ENCODE results near the gene IFT20.

IFT20 gene

GRCh38 chr17:28318759-28319597 is 16.3 kb downstream of the IFT20 start, which contains the start of gene TMEM97:
Gene TMEM97 (plus strand): TSS chr17:28319200. CDS start chr17:28319240, 40 bp downstream.
- peaks cover 20% of the 10 kb centered on the region for H3K4me1 ChIP-seq (ENCODE audit: control insufficient read depth, insufficient read depth, low read length)

GRCh38 chr17:28317966-28318758 is 17.1 kb downstream of the IFT20 start:
- no peaks in the 10 kb centered on the region for H3K9me3 ChIP-seq (ENCODE audit: control insufficient read depth, low read length)
- H3K9ac ChIP-seq (ENCODE audit: low read length) = peak overlapping the region; percentile 52
- H3K36me3 ChIP-seq (ENCODE audit: control insufficient read depth, insufficient read depth, low read length, severe bottlenecking) = no peaks in the 10 kb centered on the region
- DNase-seq (ENCODE audit: low read depth) = no peak
- peaks cover 20% of the 10 kb centered on the region for H3K4me1 ChIP-seq (ENCODE audit: control insufficient read depth, insufficient read depth, low read length)
- peak overlapping the region; percentile 91 for H3K4me3 ChIP-seq (ENCODE audit: low read length)
- no peaks in the 10 kb centered on the region for H3K27me3 ChIP-seq (replicated peaks; ENCODE audit: control insufficient read depth, insufficient read depth, low read length)

More at GRCh38 chr17:28318759-28319597, 16.3 kb downstream of the IFT20 start, which contains the start of gene TMEM97:
- H3K36me3 ChIP-seq (ENCODE audit: control insufficient read depth, insufficient read depth, low read length, severe bottlenecking) = no peaks in the 10 kb centered on the region
- H3K9ac ChIP-seq (ENCODE audit: low read length) = peak within 1 kb of the TSS; percentile 83
- H3K4me3 ChIP-seq (ENCODE audit: low read length) = peak within 1 kb of the TSS; percentile 91
- DNase-seq (ENCODE audit: low read depth) = peak; percentile 100
- H3K9me3 ChIP-seq (ENCODE audit: control insufficient read depth, low read length) = no peaks in the 10 kb centered on the region
- no peaks in the 10 kb centered on the region for H3K27me3 ChIP-seq (replicated peaks; ENCODE audit: control insufficient read depth, insufficient read depth, low read length)

DNA sequence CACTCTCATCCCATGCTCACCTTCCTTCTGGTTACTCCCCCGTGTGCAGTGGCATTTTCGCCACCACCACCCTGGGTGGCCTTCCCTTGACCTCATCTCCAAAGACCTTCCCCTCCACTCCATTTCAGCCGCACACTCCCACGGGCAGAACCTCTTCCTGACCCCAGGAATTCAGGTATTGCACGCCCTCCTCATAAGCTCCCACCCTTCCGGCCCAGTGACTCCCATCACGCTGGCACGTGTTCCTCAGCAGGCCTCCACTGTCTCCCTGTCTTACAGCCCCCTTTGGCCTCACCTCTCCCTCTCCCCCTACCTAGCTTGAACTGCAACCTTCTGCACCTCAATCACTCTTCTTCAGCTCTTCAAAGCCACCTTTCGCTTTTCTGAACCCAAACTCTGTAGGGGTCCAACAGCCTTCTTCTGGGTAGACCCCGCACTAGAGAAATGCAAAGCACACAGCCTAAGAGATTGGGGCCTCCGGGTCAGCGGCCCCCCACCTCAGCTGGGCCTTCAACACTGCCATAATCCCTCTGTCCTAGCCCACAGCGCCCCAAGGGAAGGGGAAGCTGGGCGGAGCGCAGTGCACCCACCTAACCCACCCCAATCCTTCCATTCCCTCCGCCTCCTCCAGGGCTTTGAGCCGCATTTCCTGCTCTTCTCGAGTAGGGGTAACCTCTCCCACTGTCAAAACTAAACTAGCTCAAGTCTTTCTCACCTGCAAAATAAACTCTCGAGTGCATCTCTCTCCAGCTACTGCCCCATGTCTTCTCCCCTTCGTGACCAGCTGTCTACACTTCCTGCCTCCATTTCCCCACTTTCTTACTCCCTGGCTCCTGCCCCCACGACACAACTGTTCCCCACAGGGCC is 17.9 kb downstream of the IFT20 start:
- Histone ChIP-seq H3K27me3 (replicated peaks; ENCODE audit: control insufficient read depth, insufficient read depth, low read length) (no peaks in the 10 kb centered on the region), H3K9ac (ENCODE audit: low read length) (no peak overlapping the region), H3K4me3 (ENCODE audit: low read length) (no peak overlapping the region), H3K36me3 (ENCODE audit: control insufficient read depth, insufficient read depth, low read length, severe bottlenecking) (no peaks in the 10 kb centered on the region), H3K9me3 (ENCODE audit: control insufficient read depth, low read length) (no peaks in the 10 kb centered on the region), H3K4me1 (ENCODE audit: control insufficient read depth, insufficient read depth, low read length) (peaks cover 20% of the 10 kb centered on the region)
- DNase-seq (ENCODE audit: low read depth) = no peak

GRCh38 chr17:28315846-28316705 is 19.2 kb downstream of the IFT20 start:
- no peak overlapping the region for H3K4me3 ChIP-seq (ENCODE audit: low read length)
- H3K9ac ChIP-seq (ENCODE audit: low read length) = no peak overlapping the region
- DNase-seq (ENCODE audit: low read depth) = no peak
- no peaks in the 10 kb centered on the region for H3K36me3 ChIP-seq (ENCODE audit: control insufficient read depth, insufficient read depth, low read length, severe bottlenecking)
- H3K27me3 ChIP-seq (replicated peaks; ENCODE audit: control insufficient read depth, insufficient read depth, low read length) = no peaks in the 10 kb centered on the region
- H3K9me3 ChIP-seq (ENCODE audit: control insufficient read depth, low read length) = no peaks in the 10 kb centered on the region
- peaks cover 20% of the 10 kb centered on the region for H3K4me1 ChIP-seq (ENCODE audit: control insufficient read depth, insufficient read depth, low read length)

DNA sequence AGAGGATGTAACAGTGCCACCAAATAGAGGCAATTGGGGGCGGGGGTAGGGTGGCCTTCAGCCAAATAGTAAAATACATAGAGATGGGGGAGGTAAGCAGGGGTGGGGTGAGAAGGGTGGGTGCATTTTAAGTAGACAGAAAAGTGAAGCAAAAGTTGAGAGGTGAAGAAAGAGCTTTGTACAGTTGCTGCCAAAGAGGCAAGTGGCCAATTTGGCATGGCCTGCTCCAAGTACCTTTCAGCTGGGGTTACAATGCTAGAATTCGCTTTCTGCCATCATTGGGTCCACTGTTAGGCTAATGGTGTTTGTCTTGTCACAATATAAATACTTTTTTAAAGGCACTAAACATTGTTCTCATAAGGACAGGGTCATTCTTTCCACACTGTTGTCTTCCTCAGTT is 21.4 kb downstream of the IFT20 start:
- Histone ChIP-seq H3K9ac (ENCODE audit: low read length) (no peak overlapping the region), H3K27me3 (replicated peaks; ENCODE audit: control insufficient read depth, insufficient read depth, low read length) (no peaks in the 10 kb centered on the region), H3K9me3 (ENCODE audit: control insufficient read depth, low read length) (no peaks in the 10 kb centered on the region), H3K4me3 (ENCODE audit: low read length) (no peak overlapping the region), H3K4me1 (ENCODE audit: control insufficient read depth, insufficient read depth, low read length) (peaks cover 8% of the 10 kb centered on the region), H3K36me3 (ENCODE audit: control insufficient read depth, insufficient read depth, low read length, severe bottlenecking) (no peaks in the 10 kb centered on the region)
- no peak for DNase-seq (ENCODE audit: low read depth)

- H3K4me1 ChIP-seq (ENCODE audit: control insufficient read depth, insufficient read depth, low read length) = no peaks in the 10 kb centered on the region
- DNase-seq (ENCODE audit: low read depth) = no peak
- no peak overlapping the region for H3K4me3 ChIP-seq (ENCODE audit: low read length)
- H3K36me3 ChIP-seq (ENCODE audit: control insufficient read depth, insufficient read depth, low read length, severe bottlenecking) = no peaks in the 10 kb centered on the region
- H3K9ac ChIP-seq (ENCODE audit: low read length) = no peak overlapping the region
- H3K9me3 ChIP-seq (ENCODE audit: control insufficient read depth, low read length) = no peaks in the 10 kb centered on the region
- peaks cover 3% of the 10 kb centered on the region for H3K27me3 ChIP-seq (replicated peaks; ENCODE audit: control insufficient read depth, insufficient read depth, low read length)
Observed at GRCh38 chr17:28306954-28307401, 28.3 kb downstream of the IFT20 start.

- H3K4me3 ChIP-seq (ENCODE audit: low read length) = no peak overlapping the region
- H3K9me3 ChIP-seq (ENCODE audit: control insufficient read depth, low read length) = no peaks in the 10 kb centered on the region
- H3K27me3 ChIP-seq (replicated peaks; ENCODE audit: control insufficient read depth, insufficient read depth, low read length) = no peaks in the 10 kb centered on the region
- no peaks in the 10 kb centered on the region for H3K4me1 ChIP-seq (ENCODE audit: control insufficient read depth, insufficient read depth, low read length)
- DNase-seq (ENCODE audit: low read depth) = no peak
- no peak overlapping the region for H3K9ac ChIP-seq (ENCODE audit: low read length)
- H3K36me3 ChIP-seq (ENCODE audit: control insufficient read depth, insufficient read depth, low read length, severe bottlenecking) = no peaks in the 10 kb centered on the region
Observed at GRCh38 chr17:28298449-28298848, 36.8 kb downstream of the IFT20 start.

DNA sequence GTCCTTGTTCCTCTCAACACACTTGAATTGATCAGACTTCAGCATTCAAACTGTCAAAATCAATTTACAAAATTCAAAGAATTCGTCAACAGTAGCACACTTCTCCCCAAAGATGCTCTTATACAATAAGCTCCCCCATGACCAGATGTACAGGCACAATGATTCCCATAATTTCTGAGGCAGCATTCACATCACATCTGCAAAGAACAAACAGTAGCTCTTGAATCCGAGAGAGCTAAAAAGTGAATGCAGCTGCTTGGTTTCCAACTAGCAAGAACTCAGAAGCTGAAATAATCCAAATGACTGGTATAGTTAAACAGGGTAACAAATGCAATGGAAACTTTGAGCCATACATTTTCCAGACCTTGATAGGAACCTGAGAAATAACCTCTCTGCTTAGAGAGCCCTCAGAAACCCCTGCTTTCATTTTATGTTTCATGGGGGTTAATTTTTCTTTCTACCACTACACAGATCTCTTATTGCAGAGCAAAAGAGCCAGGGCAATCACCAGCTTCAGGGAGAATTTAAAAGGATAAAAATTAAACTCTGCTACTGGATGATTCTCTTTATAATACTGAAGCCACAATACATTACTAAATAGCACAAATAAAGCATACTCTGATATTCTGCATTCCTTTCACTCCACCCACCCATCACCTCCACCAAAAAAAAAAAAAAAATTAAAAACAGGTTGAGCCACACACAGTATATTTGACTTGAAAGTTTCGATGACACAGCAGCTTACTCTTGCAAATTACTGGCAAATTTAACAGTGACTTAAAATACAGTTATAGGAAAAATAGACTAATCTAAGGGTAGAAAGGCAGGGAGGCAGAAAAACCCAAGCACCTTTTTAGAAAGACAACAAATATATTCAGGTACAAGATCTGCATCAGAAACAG is 39.3 kb downstream of the IFT20 start:
- Histone ChIP-seq H3K27me3 (replicated peaks; ENCODE audit: control insufficient read depth, insufficient read depth, low read length) (no peaks in the 10 kb centered on the region), H3K9me3 (ENCODE audit: control insufficient read depth, low read length) (no peaks in the 10 kb centered on the region), H3K4me3 (ENCODE audit: low read length) (no peak overlapping the region), H3K9ac (ENCODE audit: low read length) (no peak overlapping the region), H3K36me3 (ENCODE audit: control insufficient read depth, insufficient read depth, low read length, severe bottlenecking) (no peaks in the 10 kb centered on the region), H3K4me1 (ENCODE audit: control insufficient read depth, insufficient read depth, low read length) (no peaks in the 10 kb centered on the region)
- no peak for DNase-seq (ENCODE audit: low read depth)

GRCh38 chr17:28293994-28294393 is 41.3 kb downstream of the IFT20 start:
- Histone ChIP-seq H3K9ac (ENCODE audit: low read length) (no peak overlapping the region), H3K27me3 (replicated peaks; ENCODE audit: control insufficient read depth, insufficient read depth, low read length) (no peaks in the 10 kb centered on the region), H3K4me3 (ENCODE audit: low read length) (no peak overlapping the region), H3K4me1 (ENCODE audit: control insufficient read depth, insufficient read depth, low read length) (no peaks in the 10 kb centered on the region), H3K36me3 (ENCODE audit: control insufficient read depth, insufficient read depth, low read length, severe bottlenecking) (no peaks in the 10 kb centered on the region), H3K9me3 (ENCODE audit: control insufficient read depth, low read length) (no peaks in the 10 kb centered on the region)
- DNase-seq (ENCODE audit: low read depth) = no peak
